IMR-90 (cell line): ENCODE measurements around the gene FOXO3B. TPM values are rescaled to one million over a fixed set of nuclear protein-coding genes. Genes with fewer than 3 reads are reported as not detected.
A peak's percentile ranks its signal among the peaks of the same experiment; 100 is the strongest.
"Not testable (repeated sequence)": the region's sequence is repeated elsewhere in the genome, so short reads cannot be mapped to it uniquely, and the experiment has no call there.

Experiments
- ATAC-seq: fragments of 200-7000 bp; cut with Tn5 transposase; 2 replicates; pipeline ENCODE4 v1.9.1; 2020; ENCODE audit warnings: low read depth, mild to moderate bottlenecking, moderate library complexity
- Bru-seq: library from RNA; stranded (reverse); fragments of 400-500 nt; gene quantifications from one replicate; lab custom pipeline; 2021; lab: Mats Ljungman, UMichigan
- BruChase-seq, 2 experiments: library from RNA; stranded (reverse); fragments of 400-500 nt; gene quantifications; one replicate each; lab custom pipeline; 2021; lab: Mats Ljungman, UMichigan
- BruUV-seq: library from RNA; stranded (reverse); fragments of 400-500 nt; replicated peaks from 2 replicates; lab custom pipeline; 2021; lab: Mats Ljungman, UMichigan
- CTCF ChIA-PET: fragments of 300-600 bp; formaldehyde crosslinking; extraction: SDS; loops from one replicate; lab custom pipeline; 2021; ENCODE audit warnings: antibody characterized with exemption; lab: Yijun Ruan, JAX
- POLR2A ChIA-PET: fragments of 300-600 bp; sonication (Branson Sonifier 250); formaldehyde crosslinking; loops from one replicate; lab custom pipeline; 2022; ENCODE audit warnings: antibody characterized with exemption; ENCODE audit not compliant: unreplicated experiment; lab: Charles Lee
- DNase-seq: peaks from one replicate; pipeline ENCODE4 v3.0.0; 2013
- H2AFZ ChIP-seq: replicated peaks from 2 replicates; pipeline ENCODE3; 2013; ENCODE audit warnings: low read length, mild to moderate bottlenecking; ENCODE audit not compliant: poor library complexity
- H2AK5ac ChIP-seq: 2 replicates; pipeline ENCODE4 v1.6.1; 2013; ENCODE audit warnings: low read depth, low read length, inconsistent platforms
- H2AK9ac ChIP-seq: replicated peaks from 2 replicates; pipeline ENCODE3; 2013; ENCODE audit warnings: mild to moderate bottlenecking, low read depth, low read length, moderate library complexity; ENCODE audit not compliant: poor library complexity
- H2BK120ac ChIP-seq: 2 replicates; pipeline ENCODE4 v1.6.1; 2013; ENCODE audit warnings: low read depth, low read length, inconsistent platforms
- H2BK15ac ChIP-seq: 3 replicates; pipeline ENCODE4 v1.6.1; 2013; ENCODE audit warnings: low read depth, low read length, inconsistent platforms
- H2BK20ac ChIP-seq: 2 replicates; pipeline ENCODE4 v1.6.1; 2013; ENCODE audit warnings: low read depth, mild to moderate bottlenecking, inconsistent platforms, low read length, moderate library complexity
- H2BK5ac ChIP-seq: 2 replicates; pipeline ENCODE4 v1.6.1; 2013; ENCODE audit warnings: mild to moderate bottlenecking, low read depth, low read length, inconsistent platforms; ENCODE audit not compliant: poor library complexity, severe bottlenecking
- H3K14ac ChIP-seq: replicated peaks from 2 replicates; pipeline ENCODE4 v1.6.1; 2013; ENCODE audit warnings: low read depth, low read length, inconsistent platforms
- H3K18ac ChIP-seq: 2 replicates; pipeline ENCODE4 v1.6.1; 2013; ENCODE audit warnings: low read depth, low read length, control low read depth
- H3K23ac ChIP-seq: 2 replicates; pipeline ENCODE4 v1.6.1; 2013; ENCODE audit warnings: low read depth, low read length, inconsistent platforms
- H3K27ac ChIP-seq: 2 replicates; pipeline ENCODE4 v1.5.1; 2013; ENCODE audit warnings: mild to moderate bottlenecking, control low read depth, low read length; ENCODE audit not compliant: insufficient read depth
- H3K27me3 ChIP-seq: 2 replicates; pipeline ENCODE4 v1.6.1; 2013; ENCODE audit warnings: low read length; ENCODE audit not compliant: control insufficient read depth, insufficient read depth
- H3K36me3 ChIP-seq: 2 replicates; pipeline ENCODE4 v1.6.1; 2013; ENCODE audit warnings: low read length, mixed read lengths; ENCODE audit not compliant: control insufficient read depth, insufficient read depth
- H3K4ac ChIP-seq: 2 replicates; pipeline ENCODE4 v1.6.1; 2013; ENCODE audit warnings: low read depth, low read length, inconsistent platforms
- H3K4me1 ChIP-seq: 2 replicates; pipeline ENCODE4 v1.6.1; 2013; ENCODE audit warnings: low read length, mixed read lengths; ENCODE audit not compliant: control insufficient read depth, insufficient read depth
- H3K4me2 ChIP-seq: 2 replicates; pipeline ENCODE4 v1.6.1; 2013; ENCODE audit warnings: low read depth, mild to moderate bottlenecking, control low read depth, low read length, moderate library complexity
- H3K4me3 ChIP-seq: 2 replicates; pipeline ENCODE4 v1.5.1; 2013; ENCODE audit warnings: low read depth, mild to moderate bottlenecking, control low read depth, low read length, moderate library complexity; ENCODE audit not compliant: insufficient read depth
- H3K56ac ChIP-seq: 2 replicates; pipeline ENCODE4 v1.6.1; 2013; ENCODE audit warnings: low read length, inconsistent platforms; ENCODE audit not compliant: insufficient read depth; ENCODE audit errors: extremely low read depth
- H3K79me1 ChIP-seq, 2 experiments: 2 replicates each; pipeline ENCODE4 v1.6.1; 2013; ENCODE audit warnings: low read length in 2 of 2, inconsistent platforms in 1 of 2, low read depth in 1 of 2
- H3K9ac ChIP-seq: 2 replicates; pipeline ENCODE4 v1.6.1; 2013; ENCODE audit warnings: low read depth, low read length, control low read depth
- H3K9me1 ChIP-seq: 2 replicates; pipeline ENCODE4 v1.6.1; 2013; ENCODE audit warnings: low read length, inconsistent platforms; ENCODE audit not compliant: insufficient read depth
- H3K9me3 ChIP-seq: 2 replicates; pipeline ENCODE4 v1.6.1; 2013; ENCODE audit warnings: low read length; ENCODE audit not compliant: control insufficient read depth, insufficient read depth
- H4K20me1 ChIP-seq: 2 replicates; pipeline ENCODE4 v1.6.1; 2013; ENCODE audit warnings: low read length, inconsistent platforms; ENCODE audit not compliant: insufficient read depth
- H4K5ac ChIP-seq: 2 replicates; pipeline ENCODE4 v1.6.1; 2013; ENCODE audit warnings: mild to moderate bottlenecking, low read depth, low read length, control low read depth
- H4K8ac ChIP-seq, 2 experiments: 2 replicates each; pipeline ENCODE4 v1.6.1; 2013; ENCODE audit warnings: low read depth in 2 of 2, low read length in 2 of 2, control low read depth in 1 of 2, inconsistent platforms in 1 of 2
- H4K91ac ChIP-seq: 2 replicates; pipeline ENCODE4 v1.6.1; 2013; ENCODE audit warnings: low read depth, low read length, inconsistent platforms; ENCODE audit not compliant: insufficient read depth
- MAZ ChIP-seq: IDR thresholded peaks from 2 replicates; pipeline ENCODE4 v1.6.1; 2012; ENCODE audit warnings: low read depth, mild to moderate bottlenecking, low read length, improper control_type of control experiment, moderate library complexity, borderline replicate concordance
- MXI1 ChIP-seq: IDR thresholded peaks from 2 replicates; pipeline ENCODE4 v1.6.1; 2012; ENCODE audit warnings: low read depth, mild to moderate bottlenecking, low read length, moderate library complexity, borderline replicate concordance
- POLR2A ChIP-seq: IDR thresholded peaks from 2 replicates; pipeline ENCODE4 v1.6.1; 2012; ENCODE audit warnings: mild to moderate bottlenecking, low read depth, low read length
- WGBS, 2 experiments: methylation state at CpG; one replicate each; pipeline versions ENCODE4 v1.1.5 to v1.1.7; 2013; ENCODE audit warnings: missing lambda C conversion rate in 2 of 2; ENCODE audit not compliant: insufficient read length in 1 of 2; ENCODE audit errors: extremely low coverage in 2 of 2; 5-methylcytosine and 5-hydroxymethylcytosine counted together
- dilution Hi-C: fragments of 300-500 bp; cut with HindIII; formaldehyde crosslinking; loops from one replicate; pipeline ENCODE4 v1.14.3; 2018; ENCODE audit warnings: low sequenced_read_pairs; ENCODE audit not compliant: unreplicated experiment
- in situ Hi-C: fragments of 300-500 bp; cut with MboI; formaldehyde crosslinking; loops from 3 replicates; pipeline ENCODE4 v1.14.3; 2019; ENCODE audit warnings: low sequenced_read_pairs, inconsistent platforms, mixed read lengths
- intact Hi-C: fragments of 100-400 bp; cut with micrococcal nuclease; formaldehyde crosslinking; loops from 2 replicates; pipeline ENCODE4 v1.10.0; 2022
- long read RNA-seq: library from polyadenylated mRNA; unstranded; transcript quantifications from one replicate; pipeline ENCODE4 v2.0.0, GENCODE V29; 2021; ENCODE audit not compliant: unreplicated experiment
- polyA plus RNA-seq, 3 experiments: library from polyadenylated mRNA; depleted of rRNA; stranded (reverse); fragments of >200 nt; gene quantifications; 2 replicates each; pipeline ENCODE4 v1.2.3, GENCODE V29; 2012; ENCODE audit warnings: low replicate concordance in 1 of 3
- total RNA-seq: library from RNA; depleted of rRNA; stranded (reverse); fragments of >200 nt; gene quantifications from 2 replicates; pipeline ENCODE4 v1.2.3, GENCODE V29; 2012; rRNA removed

The FOXO3B gene
- total RNA-seq (4.7 and 5.6 TPM in 2 replicates), polyA plus RNA-seq (2012; rRNA removed) (5.4 and 6.3 TPM in 2 replicates), Bru-seq, nascent RNA (percentile 51 among the genes with signal in this experiment), BruChase-seq, experiment 1, labeled RNA remaining after a 6-hour chase (percentile 55 among the genes with signal in this experiment), BruChase-seq, experiment 2, labeled RNA remaining after a 2-hour chase (percentile 67 among the genes with signal in this experiment)
- 4.9 and 6.3 TPM in 2 replicates for polyA plus RNA-seq (2012; cell fraction: cytosol; rRNA removed)
- polyA plus RNA-seq (2012; cell fraction: nucleus; rRNA removed; ENCODE audit: low replicate concordance) = 6.4 and 13.4 TPM in 2 replicates
- long read RNA-seq, transcript FOXO3B-201 (1 exons, 1,928 nt) = major isoform, 6 of 6 reads
- long read RNA-seq, partial matches to known transcripts = 0 of 6 reads
- long read RNA-seq, other reads (novel, unspliced or antisense) = 0 of 6 reads

GRCh38 chr17:18681767-18682571 lies at the start of gene FOXO3B:
TSS of gene FOXO3B (minus strand) at chr17:18682314. CDS start at chr17:18681651, 663 bp downstream.
- H4K20me1 ChIP-seq, H2BK15ac ChIP-seq, CTCF ChIA-PET, POLR2A ChIA-PET, BruUV-seq, H3K9me1 ChIP-seq, intact Hi-C loops, H2AK5ac ChIP-seq, in situ Hi-C loops, H3K9me3 ChIP-seq, H2BK20ac ChIP-seq, H3K18ac ChIP-seq, H3K4ac ChIP-seq, H2BK120ac ChIP-seq, H3K79me1 ChIP-seq, H3K23ac ChIP-seq, H3K27me3 ChIP-seq, H3K14ac ChIP-seq, H3K4me1 ChIP-seq, H2AK9ac ChIP-seq, H4K91ac ChIP-seq, dilution Hi-C loops, H3K36me3 ChIP-seq: not testable (repeated sequence)
- peak within 1 kb of the TSS; percentile 78 for H3K4me2 ChIP-seq
- peak within 1 kb of the TSS; percentile 35 to 68; a peak in 2 of 4 replicates for H4K8ac ChIP-seq
- peak within 1 kb of the TSS; percentile 36 for H3K27ac ChIP-seq
- DNase-seq (peak; percentile 97), ATAC-seq (peak; percentile 97)
- peak within 1 kb of the TSS; percentile 22 for H2BK5ac ChIP-seq
- H2AFZ ChIP-seq = peak within 1 kb of the TSS; percentile 70
- 0 out of 2 replicates have a peak within 1 kb of the TSS, but pooled peaks have one; percentile 30 for H3K56ac ChIP-seq
- 0% methylated on average over 3 of the region's 58 CpGs; no CpG with 5 or more reads in 1 of the 2 experiments for WGBS, 2 experiments
- TF ChIP-seq MXI1 (0 out of 2 replicates have a peak, but pooled peaks have one; percentile 45), MAZ (peak; percentile 79; the same call in 1 of the 2 replicates), POLR2A (0 out of 2 replicates have a peak, but pooled peaks have one; percentile 22)
- H4K5ac ChIP-seq = 0 out of 2 replicates have a peak within 1 kb of the TSS, but pooled peaks have one; percentile 53
- peak within 1 kb of the TSS; percentile 57 for H3K9ac ChIP-seq
- peak within 1 kb of the TSS; percentile 46 for H3K4me3 ChIP-seq

- H3K79me1 ChIP-seq, CTCF ChIA-PET, H3K9ac ChIP-seq, H3K23ac ChIP-seq, H4K8ac ChIP-seq, H3K56ac ChIP-seq, in situ Hi-C loops, H3K27me3 ChIP-seq, H2AK5ac ChIP-seq, H3K9me3 ChIP-seq, dilution Hi-C loops, ATAC-seq, H4K5ac ChIP-seq, DNase-seq, H2BK15ac ChIP-seq, H4K20me1 ChIP-seq, H3K36me3 ChIP-seq, H4K91ac ChIP-seq, H2BK20ac ChIP-seq, intact Hi-C loops, H3K14ac ChIP-seq, H2BK120ac ChIP-seq, H2AK9ac ChIP-seq, H3K4me3 ChIP-seq, H2BK5ac ChIP-seq, H3K4me2 ChIP-seq, BruUV-seq, H3K9me1 ChIP-seq, H3K18ac ChIP-seq, H2AFZ ChIP-seq, H3K27ac ChIP-seq, POLR2A ChIA-PET, H3K4me1 ChIP-seq, H3K4ac ChIP-seq: not testable (repeated sequence)
- no CpG with 5 or more reads among the region's 1 CpG for WGBS, 2 experiments
Measured at GRCh38 chr17:18723509-18723908, 41.4 kb upstream of the FOXO3B start.
